ENCODE measurements around the gene LYRM1.

DNA sequence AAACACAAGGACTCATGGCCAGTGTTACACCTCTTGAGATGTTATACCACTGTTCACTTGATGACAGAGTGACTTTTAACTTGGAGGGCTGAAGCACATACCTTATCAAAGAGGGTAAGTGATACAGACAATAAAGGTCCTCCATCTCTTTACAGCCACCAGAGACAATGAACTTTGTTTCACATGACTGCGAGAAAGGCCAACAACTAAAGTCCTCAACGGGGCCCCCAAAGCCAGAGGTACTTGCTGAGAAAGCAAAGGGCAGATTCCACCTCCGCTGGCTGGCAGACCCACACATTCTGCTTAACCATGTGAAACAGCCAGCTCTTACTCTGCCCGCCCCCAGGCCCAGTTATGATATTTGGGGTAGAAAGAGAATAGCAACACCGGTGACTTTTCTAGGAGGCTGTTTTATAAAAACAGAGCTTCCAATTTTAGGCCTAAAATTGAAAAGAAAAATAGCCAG lies 21.9 kb upstream of the LYRM1 start:
- TF ChIP-seq, protein P1, sequence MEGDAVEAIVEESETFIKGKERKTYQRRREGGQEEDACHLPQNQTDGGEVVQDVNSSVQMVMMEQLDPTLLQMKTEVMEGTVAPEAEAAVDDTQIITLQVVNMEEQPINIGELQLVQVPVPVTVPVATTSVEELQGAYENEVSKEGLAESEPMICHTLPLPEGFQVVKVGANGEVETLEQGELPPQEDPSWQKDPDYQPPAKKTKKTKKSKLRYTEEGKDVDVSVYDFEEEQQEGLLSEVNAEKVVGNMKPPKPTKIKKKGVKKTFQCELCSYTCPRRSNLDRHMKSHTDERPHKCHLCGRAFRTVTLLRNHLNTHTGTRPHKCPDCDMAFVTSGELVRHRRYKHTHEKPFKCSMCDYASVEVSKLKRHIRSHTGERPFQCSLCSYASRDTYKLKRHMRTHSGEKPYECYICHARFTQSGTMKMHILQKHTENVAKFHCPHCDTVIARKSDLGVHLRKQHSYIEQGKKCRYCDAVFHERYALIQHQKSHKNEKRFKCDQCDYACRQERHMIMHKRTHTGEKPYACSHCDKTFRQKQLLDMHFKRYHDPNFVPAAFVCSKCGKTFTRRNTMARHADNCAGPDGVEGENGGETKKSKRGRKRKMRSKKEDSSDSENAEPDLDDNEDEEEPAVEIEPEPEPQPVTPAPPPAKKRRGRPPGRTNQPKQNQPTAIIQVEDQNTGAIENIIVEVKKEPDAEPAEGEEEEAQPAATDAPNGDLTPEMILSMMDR (optimal IDR thresholded peaks at IDR 0.05 in 1 of 3, IDR thresholded peaks at IDR 0.05 in 1 of 3, conservative IDR thresholded peaks at IDR 0.05 in 1 of 3; ENCODE audit: extremely low read depth in 1 of 3, insufficient read depth in 2 of 3, low read length in 3 of 3): no peak
- no peak for TF ChIP-seq EZH2 (IDR thresholded peaks at IDR 0.05; ENCODE audit: low read length)
